T-helper 1 cell (primary cell): ENCODE results near the gene KIAA1328.
A peak's percentile ranks its signal among the peaks of the same experiment; 100 is the strongest.
"Not testable (repeated sequence)": the region's sequence is repeated elsewhere in the genome, so short reads cannot be mapped to it uniquely, and the experiment has no call there.

Source experiments
- DNase-seq, 5 donors: peaks; one replicate each; pipeline ENCODE4 v3.0.0-alpha.2; 2012 to 2020
- total RNA-seq, 4 donors: gene quantifications; one replicate each; lab custom pipeline; 2026; lab: John Stamatoyannopoulos, UW

Gene KIAA1328
- 14.6 to 27.4 (median 23.9) reads per million in 4 donors for total RNA-seq

DNA sequence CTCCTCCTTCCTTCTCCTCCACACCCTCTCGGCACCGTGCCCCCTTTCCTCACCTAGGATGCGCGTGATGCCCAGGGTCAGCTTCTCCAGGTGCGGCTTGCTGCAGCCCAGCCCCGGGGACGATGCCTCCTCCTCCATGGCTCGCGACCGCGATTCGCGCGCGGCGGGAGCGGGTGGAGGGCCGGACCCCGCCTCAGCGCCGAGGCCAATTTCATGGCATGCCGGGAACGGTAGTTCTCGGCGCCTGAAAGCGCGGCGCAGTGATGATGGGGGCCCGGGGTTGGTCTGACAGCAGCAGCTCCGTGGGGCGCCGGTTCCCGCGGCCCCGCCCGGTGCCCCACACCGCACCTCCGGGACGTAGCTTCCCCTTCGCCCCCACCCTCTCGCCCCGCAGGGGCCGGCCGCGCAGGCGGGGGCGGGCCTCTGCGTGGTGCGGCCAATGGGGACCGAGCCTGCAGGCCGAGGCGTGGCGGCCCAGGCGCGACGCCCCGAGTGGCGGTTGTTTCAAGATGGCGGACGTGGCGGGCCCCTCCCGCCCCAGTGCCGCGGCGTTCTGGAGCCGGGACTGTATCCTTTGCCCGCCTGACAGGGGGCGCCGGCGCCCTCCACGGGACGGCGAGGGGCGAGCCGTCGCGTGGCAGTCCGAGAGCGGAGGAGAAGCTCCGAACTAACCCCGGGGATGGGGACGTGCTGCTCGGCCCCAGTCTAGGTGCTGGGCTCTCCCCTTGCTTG is at the start of gene KIAA1328, which contains the start of gene TPGS2:
KIAA1328 (plus strand) TSS at position 498 of the 732 bp plus-strand sequence; CDS start at position 510, 12 bp downstream.
TPGS2 (minus strand) TSS at position 373 of the 732 bp plus-strand sequence; CDS start at position 138, 235 bp downstream.
- DNase-seq = peak; percentile 78 to 93 (median 85)

- no peak for DNase-seq
Measured at GRCh38 chr18:36780748-36781147, 48.2 kb upstream of the KIAA1328 start.

GRCh38 chr18:36782710-36783109 is 46.2 kb upstream of the KIAA1328 start:
- DNase-seq = no peak

DNA sequence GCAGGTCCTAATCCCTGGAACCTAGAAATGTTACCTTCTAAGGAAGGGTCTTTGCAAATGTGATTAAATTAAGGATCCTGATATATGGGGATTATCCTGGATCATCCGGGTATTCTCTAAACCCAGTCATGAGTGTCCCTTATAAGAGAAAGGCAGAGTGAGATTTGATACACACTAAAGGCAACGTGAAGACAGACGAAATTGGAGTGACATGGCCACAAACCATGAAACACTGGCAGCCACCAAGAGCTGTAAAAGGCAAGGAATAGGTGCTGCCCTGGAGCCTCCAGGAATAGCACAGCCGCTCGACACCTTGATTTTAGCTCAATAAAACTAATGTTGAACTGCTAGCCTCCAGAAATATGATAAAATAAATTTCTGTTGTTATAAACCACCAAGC is 45.1 kb upstream of the KIAA1328 start:
- no peak for DNase-seq

- no peak for DNase-seq
Measured at GRCh38 chr18:36786686-36787085, 42.2 kb upstream of the KIAA1328 start.

- no peak for DNase-seq
Measured at GRCh38 chr18:36792634-36793283, 36.2 kb upstream of the KIAA1328 start.

GRCh38 chr18:36798738-36799473 is 30.0 kb upstream of the KIAA1328 start:
- DNase-seq = no peak

DNA sequence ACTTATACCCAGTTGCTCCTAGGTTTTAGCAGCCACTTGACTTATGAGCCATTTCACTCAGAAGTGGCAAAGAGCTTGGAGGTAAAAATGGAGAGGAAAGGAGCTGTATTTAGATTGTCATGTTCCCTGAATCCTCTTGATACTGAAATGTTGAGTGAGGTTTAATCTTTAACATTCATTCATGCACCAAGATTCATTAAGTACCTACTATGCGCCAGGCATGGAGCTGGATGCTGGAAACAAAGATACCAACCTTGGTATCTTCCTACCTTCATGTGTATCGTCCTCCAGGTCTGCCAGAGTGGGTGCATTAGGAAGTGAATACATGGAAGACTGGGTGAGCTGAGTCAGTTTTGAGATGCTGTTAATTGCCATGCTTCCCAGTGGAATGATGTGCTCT is 23.8 kb upstream of the KIAA1328 start:
- no peak for DNase-seq

DNA sequence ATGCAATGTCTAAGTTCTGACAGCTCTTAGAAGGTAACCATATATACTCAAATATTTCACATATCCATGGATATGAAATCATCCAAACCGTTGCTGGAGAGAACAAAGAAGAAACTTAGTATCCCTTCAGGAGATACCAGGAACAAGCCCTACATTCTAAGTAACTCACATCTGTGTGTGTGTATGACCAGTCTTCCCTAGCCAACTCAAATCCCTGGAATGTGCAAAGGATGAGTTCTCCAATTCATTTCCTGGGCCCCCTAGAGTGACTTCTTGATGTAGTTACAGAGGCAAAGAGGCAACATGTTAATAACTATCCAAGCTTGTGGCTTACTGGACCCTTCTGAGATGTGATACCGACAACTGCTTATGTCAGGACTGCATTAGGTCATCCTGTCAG is 20.2 kb upstream of the KIAA1328 start:
- DNase-seq = no peak

- peak in 4 of 5 donors; percentile 10 to 63 (median 23) for DNase-seq
Measured at GRCh38 chr18:36809590-36810381, 19.1 kb upstream of the KIAA1328 start.

GRCh38 chr18:36811430-36811829 is 17.5 kb upstream of the KIAA1328 start:
- no peak for DNase-seq

- no peak for DNase-seq
Measured at GRCh38 chr18:36811955-36812354, 17.0 kb upstream of the KIAA1328 start.

DNA sequence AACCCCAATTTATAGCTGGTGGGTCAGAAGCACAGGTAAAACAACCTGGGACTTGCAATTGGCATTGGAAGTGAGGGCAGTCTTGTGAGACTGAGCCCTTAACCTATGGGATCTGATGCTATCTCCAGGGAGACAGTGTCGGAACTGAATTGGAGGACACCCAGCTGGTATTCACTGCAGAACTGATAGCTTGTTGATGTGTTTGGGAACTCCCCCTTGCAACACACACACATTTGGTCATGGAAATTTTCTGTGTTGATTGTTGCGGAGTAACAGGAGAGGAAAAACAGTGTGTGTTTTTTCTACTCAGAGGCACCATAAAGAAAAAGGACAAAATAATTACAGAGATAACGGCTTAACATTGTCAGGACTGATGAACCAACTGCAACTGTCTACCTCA is 16.2 kb upstream of the KIAA1328 start:
- no peak for DNase-seq

GRCh38 chr18:36813101-36813775 is 15.7 kb upstream of the KIAA1328 start:
- DNase-seq = no peak

DNA sequence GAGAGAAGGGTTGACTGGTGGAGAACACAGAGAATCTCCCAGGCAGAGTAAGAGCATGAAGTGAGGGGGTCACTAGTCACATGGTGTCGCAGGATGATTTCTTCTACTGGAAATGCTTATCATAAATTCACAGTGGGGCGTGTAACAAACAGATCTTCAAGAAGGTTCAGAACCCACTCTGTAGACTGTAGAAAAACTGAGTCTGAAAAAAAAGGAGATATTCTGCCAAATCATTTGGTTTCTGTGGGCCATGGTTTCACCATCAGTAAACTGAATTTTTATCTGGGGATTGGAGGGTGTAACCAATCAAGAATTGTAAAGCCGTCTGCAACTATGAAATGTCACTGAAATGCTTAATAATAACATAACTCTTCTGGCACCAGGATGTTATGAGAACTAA is 15.1 kb upstream of the KIAA1328 start:
- no peak for DNase-seq

- DNase-seq = no peak
Measured at GRCh38 chr18:36814994-36815393, 13.9 kb upstream of the KIAA1328 start.

DNA sequence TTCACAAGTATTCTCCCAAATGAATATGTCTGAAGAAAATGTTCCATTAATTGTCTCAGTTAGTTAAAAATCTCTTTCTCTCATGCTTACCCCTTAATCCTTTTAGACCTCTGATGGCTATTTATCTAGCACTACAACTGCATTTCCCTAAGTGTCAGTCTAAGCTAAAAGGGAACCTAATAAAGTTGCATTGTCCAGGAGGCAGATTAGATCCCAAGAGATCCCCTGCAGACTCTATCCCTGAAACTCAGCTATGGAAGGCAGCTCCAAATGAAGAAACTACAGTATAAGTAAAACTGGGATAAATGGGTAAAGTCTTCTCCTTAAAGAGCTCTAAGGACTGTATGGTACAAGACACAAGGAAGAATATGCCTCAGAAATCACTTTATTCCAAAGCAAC is 12.8 kb upstream of the KIAA1328 start:
- not testable (repeated sequence) for DNase-seq

DNA sequence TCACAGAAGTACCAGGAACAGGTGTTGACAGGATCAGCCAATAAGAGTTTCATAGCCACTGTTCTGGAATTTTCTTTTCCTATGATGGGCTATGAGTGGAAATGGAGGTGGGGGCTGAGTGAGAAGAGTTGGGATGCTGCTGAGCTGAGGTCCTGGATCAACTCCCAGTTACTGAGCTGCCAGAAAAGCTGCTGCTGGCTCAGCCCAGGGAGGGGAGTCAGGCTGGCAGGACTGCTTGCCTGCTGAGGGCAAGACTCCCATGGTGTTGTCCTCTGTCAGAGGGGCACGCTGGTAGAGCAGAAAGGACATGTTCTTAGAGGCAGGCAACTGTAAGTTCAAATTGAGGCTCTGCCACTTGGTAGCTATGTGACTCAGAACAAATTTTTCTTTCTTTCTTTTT is 11.9 kb upstream of the KIAA1328 start:
- no peak for DNase-seq

GRCh38 chr18:36818652-36819051 is 10.3 kb upstream of the KIAA1328 start:
- no peak for DNase-seq

DNA sequence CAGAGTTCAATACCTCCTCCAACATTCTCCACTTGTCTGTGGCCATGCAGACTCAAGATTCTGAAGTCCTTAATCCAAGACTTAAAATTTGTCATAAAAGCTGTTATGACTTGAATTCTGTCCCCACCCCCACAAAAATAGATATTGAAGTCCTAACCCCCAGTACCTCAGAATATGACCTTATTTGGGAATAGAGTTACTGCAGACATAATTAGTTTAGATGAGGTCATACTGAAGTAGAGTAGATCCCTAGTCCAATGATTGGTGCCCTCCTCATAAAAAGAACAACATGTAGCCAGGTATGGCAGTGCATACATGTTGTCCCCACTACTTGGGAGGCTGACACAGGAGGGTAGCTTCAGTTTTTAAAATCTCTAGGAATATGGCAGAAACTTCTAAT is 9.3 kb upstream of the KIAA1328 start:
- no peak for DNase-seq

- DNase-seq = no peak
Measured at GRCh38 chr18:36821681-36822080, 7.2 kb upstream of the KIAA1328 start.

DNA sequence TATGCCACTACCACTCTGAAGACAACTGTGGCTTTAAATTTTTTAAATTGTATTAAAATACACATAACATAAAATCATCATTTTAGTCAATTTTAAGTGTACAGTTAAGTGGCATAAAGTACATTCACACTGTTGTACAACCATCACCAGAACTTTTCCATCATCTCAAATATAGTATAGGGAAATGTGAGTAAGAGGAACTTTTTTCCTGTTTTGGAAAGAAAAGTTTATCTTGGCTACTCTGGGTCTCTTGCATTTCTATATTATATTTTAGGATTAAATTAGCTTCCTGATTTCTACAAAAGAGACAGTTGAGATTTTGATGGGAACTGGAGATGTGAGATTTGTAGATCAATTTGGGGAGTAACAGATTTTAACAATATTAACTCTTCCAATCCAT is 3.4 kb upstream of the KIAA1328 start:
- DNase-seq = no peak
